ENCODE data around the gene C1QTNF1.

C1QTNF1 gene

GRCh38 chr17:79002291-79002690 lies 21.7 kb upstream of the C1QTNF1 start:
- H3K4me3 ChIP-seq (ENCODE audit: low read depth, low read length) = no peak overlapping the region
- no peak for DNase-seq (ENCODE audit: low read depth, low spot score)
- in situ Hi-C loops (cut with HindIII; ENCODE audit: low sequenced_read_pairs) = no loop called here
- TF ChIP-seq CTCF (IDR thresholded peaks at IDR 0.05; ENCODE audit: low read depth, low read length) = no peak

- no peak overlapping the region for H3K4me3 ChIP-seq (ENCODE audit: low read depth, low read length)
- no peak for DNase-seq (ENCODE audit: low read depth, low spot score)
- in situ Hi-C loops (cut with HindIII; ENCODE audit: low sequenced_read_pairs) = no loop called here
- no peak for TF ChIP-seq CTCF (IDR thresholded peaks at IDR 0.05; ENCODE audit: low read depth, low read length)
Observed at GRCh38 chr17:79002796-79003593, 21.0 kb upstream of the C1QTNF1 start.

- no peak for DNase-seq (ENCODE audit: low read depth, low spot score)
- in situ Hi-C loops (cut with HindIII; ENCODE audit: low sequenced_read_pairs) = no loop called here
- no peak for TF ChIP-seq CTCF (IDR thresholded peaks at IDR 0.05; ENCODE audit: low read depth, low read length)
- no peak overlapping the region for H3K4me3 ChIP-seq (ENCODE audit: low read depth, low read length)
Observed at GRCh38 chr17:79003661-79004411, 20.1 kb upstream of the C1QTNF1 start.

- TF ChIP-seq CTCF (IDR thresholded peaks at IDR 0.05; ENCODE audit: low read depth, low read length) = no peak
- no peak for DNase-seq (ENCODE audit: low read depth, low spot score)
- H3K4me3 ChIP-seq (ENCODE audit: low read depth, low read length) = no peak overlapping the region
- in situ Hi-C loops (cut with HindIII; ENCODE audit: low sequenced_read_pairs) = no loop called here
Observed at GRCh38 chr17:79005063-79005861, 18.7 kb upstream of the C1QTNF1 start.

DNA sequence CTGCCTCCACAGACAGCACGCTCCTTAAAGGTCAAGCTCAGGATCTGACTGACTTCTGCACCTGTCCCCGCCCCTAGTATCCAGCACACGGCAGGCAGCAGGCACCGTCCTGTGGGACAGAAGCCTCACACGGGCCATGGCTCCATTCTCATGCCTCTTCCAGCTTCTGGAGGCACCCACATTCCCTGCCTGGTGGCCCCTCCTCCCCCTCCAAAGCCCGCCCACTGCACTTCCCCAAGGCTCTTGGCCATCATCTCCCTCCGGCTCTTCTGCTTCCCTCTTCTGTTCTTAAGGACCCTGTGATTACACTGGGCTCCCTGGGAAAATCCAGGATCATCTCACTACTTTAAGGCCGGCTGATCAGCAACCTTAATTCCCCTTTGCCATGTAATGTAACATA lies 17.9 kb upstream of the C1QTNF1 start:
- in situ Hi-C loops (cut with HindIII; ENCODE audit: low sequenced_read_pairs) = no loop called here

More for the DNA sequence above, 17.9 kb upstream of the C1QTNF1 start:
- no peak overlapping the region for H3K4me3 ChIP-seq (ENCODE audit: low read depth, low read length)
- no peak for TF ChIP-seq CTCF (IDR thresholded peaks at IDR 0.05; ENCODE audit: low read depth, low read length)
- DNase-seq (ENCODE audit: low read depth, low spot score) = no peak
